ENCODE results near the gene ZRANB2.

GRCh38 chr1:71045463-71046028, 35.3 kb downstream of the ZRANB2 start:
- TF ChIP-seq CTCF (IDR thresholded peaks at IDR 0.05; ENCODE audit: poor library complexity) (no peak), EZH2 (IDR thresholded peaks at IDR 0.05; ENCODE audit: borderline replicate concordance) (no peak), EZH2phosphoT487 (IDR thresholded peaks at IDR 0.05; ENCODE audit: low read depth, severe bottlenecking, unreplicated experiment) (no peak)

Data from hepatocyte (in vitro differentiated cells).